Uterus (tissue), 2 donors: ENCODE data around the gene PCDH9.

Source experiments
- POLR2A ChIP-seq, 2 donors: fragments of 450-650 bp; IDR thresholded peaks; one replicate each; pipeline ENCODE4 v1.6.1; 2016; ENCODE audit warnings: antibody characterized with exemption in 2 of 2, mild to moderate bottlenecking in 1 of 2, moderate library complexity in 1 of 2
- TF ChIP-seq, protein P1 (sequence below), 4 experiments: fragments of 200-600 bp in 2 of 4; fragments of 450-650 bp in 2 of 4; sonication (generic) in 2 of 4; IDR thresholded peaks; one replicate each; pipeline ENCODE4 v1.5.1; 2016 to 2019; ENCODE audit warnings: antibody characterized with exemption in 4 of 4, mild to moderate bottlenecking in 2 of 4, moderate library complexity in 1 of 4

DNA sequence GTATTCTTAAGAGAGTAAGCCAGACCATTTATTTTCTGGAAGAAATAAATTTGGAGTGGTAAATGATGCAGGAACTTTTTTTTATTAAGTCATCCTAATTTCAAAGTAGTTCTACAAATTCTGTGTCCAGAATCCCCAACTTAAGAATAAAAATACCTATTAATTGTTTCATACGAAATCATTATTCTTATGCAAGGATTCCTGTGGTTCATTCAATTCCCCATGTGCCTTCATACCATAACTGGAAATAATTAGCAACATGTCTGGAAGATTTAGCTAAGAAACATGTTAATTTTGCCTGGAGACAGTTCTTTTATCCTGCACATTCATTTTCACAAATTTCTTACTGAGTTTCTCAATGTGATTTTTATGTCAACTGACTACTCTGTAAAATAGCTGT lies 408.6 kb downstream of the PCDH9 start:
- TF ChIP-seq, protein P1, sequence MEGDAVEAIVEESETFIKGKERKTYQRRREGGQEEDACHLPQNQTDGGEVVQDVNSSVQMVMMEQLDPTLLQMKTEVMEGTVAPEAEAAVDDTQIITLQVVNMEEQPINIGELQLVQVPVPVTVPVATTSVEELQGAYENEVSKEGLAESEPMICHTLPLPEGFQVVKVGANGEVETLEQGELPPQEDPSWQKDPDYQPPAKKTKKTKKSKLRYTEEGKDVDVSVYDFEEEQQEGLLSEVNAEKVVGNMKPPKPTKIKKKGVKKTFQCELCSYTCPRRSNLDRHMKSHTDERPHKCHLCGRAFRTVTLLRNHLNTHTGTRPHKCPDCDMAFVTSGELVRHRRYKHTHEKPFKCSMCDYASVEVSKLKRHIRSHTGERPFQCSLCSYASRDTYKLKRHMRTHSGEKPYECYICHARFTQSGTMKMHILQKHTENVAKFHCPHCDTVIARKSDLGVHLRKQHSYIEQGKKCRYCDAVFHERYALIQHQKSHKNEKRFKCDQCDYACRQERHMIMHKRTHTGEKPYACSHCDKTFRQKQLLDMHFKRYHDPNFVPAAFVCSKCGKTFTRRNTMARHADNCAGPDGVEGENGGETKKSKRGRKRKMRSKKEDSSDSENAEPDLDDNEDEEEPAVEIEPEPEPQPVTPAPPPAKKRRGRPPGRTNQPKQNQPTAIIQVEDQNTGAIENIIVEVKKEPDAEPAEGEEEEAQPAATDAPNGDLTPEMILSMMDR (IDR thresholded peaks at IDR 0.05) = no peak
- TF ChIP-seq POLR2A (IDR thresholded peaks at IDR 0.05) = no peak
